HepG2 (cell line): Measurements from ENCODE around the gene INHBE.
A peak's percentile ranks its signal among the peaks of the same experiment; 100 is the strongest.

Experiments
- ATRX ChIP-seq: sonication (generic); formaldehyde crosslinking; IDR thresholded peaks from 2 replicates; pipeline ENCODE4 v1.4.0; 2020; ENCODE audit warnings: missing genetic modification reagents, borderline replicate concordance
- EP300 ChIP-seq, 3 experiments: sonication (generic) in 1 of 3; formaldehyde crosslinking in 1 of 3; IDR thresholded peaks; 2 replicates each; pipeline versions ENCODE4 v1.5.1 to v1.6.1; 2011 to 2020; ENCODE audit warnings: low read depth in 2 of 3, low read length in 2 of 3, borderline replicate concordance in 1 of 3, improper control_type of control experiment in 1 of 3, mild to moderate bottlenecking in 1 of 3, missing genetic modification reagents in 1 of 3, moderate library complexity in 1 of 3
- JUN ChIP-seq: sonication (generic); formaldehyde crosslinking; IDR thresholded peaks from 2 replicates; pipeline ENCODE4 v1.4.0; 2020; ENCODE audit warnings: mild to moderate bottlenecking, missing genetic modification reagents
- KIAA2018 ChIP-seq: sonication (generic); formaldehyde crosslinking; IDR thresholded peaks from 2 replicates; pipeline ENCODE4 v1.5.0; 2020; ENCODE audit warnings: mild to moderate bottlenecking, missing genetic modification reagents, borderline replicate concordance
- KLF13 ChIP-seq: sonication (generic); formaldehyde crosslinking; IDR thresholded peaks from 2 replicates; pipeline ENCODE4 v1.4.0; 2020; ENCODE audit warnings: mild to moderate bottlenecking, missing genetic modification reagents
- POLR2AphosphoS5 ChIP-seq: IDR thresholded peaks from 2 replicates; pipeline ENCODE4 v1.6.1; 2012; ENCODE audit warnings: low read depth, low read length
- SP4 ChIP-seq: sonication (generic); formaldehyde crosslinking; IDR thresholded peaks from 2 replicates; pipeline ENCODE4 v1.8.1; 2023; ENCODE audit warnings: mild to moderate bottlenecking, missing genetic modification reagents
- ZFP36 ChIP-seq: fragments of 150-350 bp; IDR thresholded peaks from 2 replicates; pipeline ENCODE4 v1.6.1; 2018; ENCODE audit warnings: borderline replicate concordance, low read length, low read depth; ENCODE audit not compliant: partially characterized antibody
- ZFX ChIP-seq: sonication (generic); formaldehyde crosslinking; IDR thresholded peaks from 2 replicates; pipeline ENCODE4 v1.4.0; 2020; ENCODE audit warnings: mild to moderate bottlenecking, low read depth, missing genetic modification reagents, moderate library complexity

- peak; percentile 84 for TF ChIP-seq ZFX
- TF ChIP-seq KIAA2018, result 0 out of 2 replicates have a peak, but pooled peaks have one; percentile 42
- peak; percentile 73 for TF ChIP-seq SP4 (CRISPR knock-in tag)
- TF ChIP-seq JUN (CRISPR knock-in tag), result peak; percentile 74; the same call in 1 of the 2 replicates
- no peak for TF ChIP-seq ATRX (CRISPR knock-in tag)
- no peak for TF ChIP-seq ZFP36
- TF ChIP-seq KLF13 (CRISPR knock-in tag), result no peak
- TF ChIP-seq EP300 (IDR thresholded peaks at IDR 0.05; ENCODE audit: low read depth in 2 of 2, low read length in 2 of 2), result peak; percentile 55 to 96; a peak in 3 of 4 replicates
- peak; percentile 90 for TF ChIP-seq EP300 (CRISPR knock-in tag; IDR thresholded peaks at IDR 0.05; ENCODE audit: borderline replicate concordance)
- peak; percentile 33; the same call in 1 of the 2 replicates for TF ChIP-seq POLR2AphosphoS5
These were observed 3.8 kb upstream of the INHBE start for GRCh38 chr12:57451233-57451778.
